KMS-11 (cell line): Measurements from ENCODE around the gene SEMA3B.
"Not testable (repeated sequence)": the region's sequence is repeated elsewhere in the genome, so short reads cannot be mapped to it uniquely, and the experiment has no call there.

ENCODE experiments used
- H2AFZ ChIP-seq: fragments of 200-600 bp; sonication (generic); 2 replicates; pipeline ENCODE4 v1.6.1; 2016; ENCODE audit warnings: antibody characterized with exemption, mixed run types, low read depth
- H3K27ac ChIP-seq: fragments of 200-600 bp; sonication (generic); 2 replicates; pipeline ENCODE4 v1.6.1; 2016; ENCODE audit warnings: mild to moderate bottlenecking, mixed run types
- H3K27me3 ChIP-seq: fragments of 200-600 bp; sonication (generic); 2 replicates; pipeline ENCODE4 v1.6.1; 2017; ENCODE audit warnings: mild to moderate bottlenecking, low read depth, mixed run types, moderate library complexity; ENCODE audit not compliant: insufficient read depth
- H3K36me3 ChIP-seq: fragments of 200-600 bp; sonication (generic); 2 replicates; pipeline ENCODE4 v1.6.1; 2017; ENCODE audit warnings: mild to moderate bottlenecking, mixed run types; ENCODE audit not compliant: insufficient read depth
- H3K4me1 ChIP-seq: fragments of 200-600 bp; sonication (generic); 2 replicates; pipeline ENCODE4 v1.6.1; 2016; ENCODE audit warnings: mild to moderate bottlenecking, low read depth, mixed run types; ENCODE audit not compliant: poor library complexity, severe bottlenecking
- H3K4me2 ChIP-seq: fragments of 200-600 bp; sonication (generic); 2 replicates; pipeline ENCODE4 v1.7.0; 2016; ENCODE audit warnings: mild to moderate bottlenecking, mixed run types
- H3K4me3 ChIP-seq: fragments of 200-600 bp; sonication (generic); IDR thresholded peaks from 2 replicates; pipeline ENCODE4 v1.6.1; 2017; ENCODE audit warnings: low read depth, low read length, mixed read lengths; ENCODE audit not compliant: insufficient read depth
- H3K79me2 ChIP-seq: fragments of 200-600 bp; sonication (generic); 2 replicates; pipeline ENCODE4 v1.6.1; 2016; ENCODE audit warnings: low read depth, mixed run types; ENCODE audit not compliant: insufficient read depth
- H3K9ac ChIP-seq: fragments of 200-600 bp; sonication (generic); 2 replicates; pipeline ENCODE4 v1.6.1; 2016; ENCODE audit warnings: mild to moderate bottlenecking, mixed run types
- H4K20me1 ChIP-seq: fragments of 200-600 bp; sonication (generic); 2 replicates; pipeline ENCODE4 v1.6.1; 2016; ENCODE audit warnings: mild to moderate bottlenecking, mixed run types; ENCODE audit not compliant: insufficient read depth
- TF ChIP-seq, protein P1 (sequence below): fragments of 200-600 bp; sonication (generic); conservative IDR thresholded peaks from 2 replicates; pipeline ENCODE4 v1.6.1; 2017; ENCODE audit warnings: low read depth, mild to moderate bottlenecking, antibody characterized with exemption, low read length, moderate library complexity, mixed read lengths

The SEMA3B gene

DNA sequence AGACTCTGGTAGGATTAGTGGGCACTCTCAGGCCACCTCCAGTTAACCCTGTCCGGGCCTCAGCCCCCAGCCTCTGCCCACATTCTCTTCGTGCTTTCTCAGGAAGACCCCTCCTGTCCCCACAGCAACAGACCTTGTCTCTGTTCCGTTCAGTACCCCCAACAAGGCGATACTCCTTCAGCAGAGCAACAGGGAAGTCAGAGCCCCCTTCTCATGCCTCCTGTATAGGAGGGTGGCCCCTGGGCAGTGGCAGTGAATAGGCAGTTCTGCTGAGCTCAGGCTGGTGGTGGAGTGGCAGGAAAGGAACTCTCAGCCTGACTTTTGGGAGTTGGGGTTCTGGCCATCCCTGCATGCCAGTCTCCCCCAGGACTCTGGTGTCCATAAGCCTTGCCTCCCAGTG lies 513 bp downstream of the SEMA3B start:
- Histone ChIP-seq H3K79me2 (no peaks in the 10 kb centered on the region), H3K4me1 (no peaks in the 10 kb centered on the region), H4K20me1 (no peaks in the 10 kb centered on the region), H3K27me3 (peaks cover 25% of the 10 kb centered on the region; the same call in 1 of the 2 replicates), H3K27ac (no peak overlapping the region), H3K4me3 (no peak overlapping the region), H3K9ac (no peak overlapping the region), H3K36me3 (no peaks in the 10 kb centered on the region), H3K4me2 (no peak overlapping the region), H2AFZ (no peak overlapping the region)
- TF ChIP-seq, protein P1, sequence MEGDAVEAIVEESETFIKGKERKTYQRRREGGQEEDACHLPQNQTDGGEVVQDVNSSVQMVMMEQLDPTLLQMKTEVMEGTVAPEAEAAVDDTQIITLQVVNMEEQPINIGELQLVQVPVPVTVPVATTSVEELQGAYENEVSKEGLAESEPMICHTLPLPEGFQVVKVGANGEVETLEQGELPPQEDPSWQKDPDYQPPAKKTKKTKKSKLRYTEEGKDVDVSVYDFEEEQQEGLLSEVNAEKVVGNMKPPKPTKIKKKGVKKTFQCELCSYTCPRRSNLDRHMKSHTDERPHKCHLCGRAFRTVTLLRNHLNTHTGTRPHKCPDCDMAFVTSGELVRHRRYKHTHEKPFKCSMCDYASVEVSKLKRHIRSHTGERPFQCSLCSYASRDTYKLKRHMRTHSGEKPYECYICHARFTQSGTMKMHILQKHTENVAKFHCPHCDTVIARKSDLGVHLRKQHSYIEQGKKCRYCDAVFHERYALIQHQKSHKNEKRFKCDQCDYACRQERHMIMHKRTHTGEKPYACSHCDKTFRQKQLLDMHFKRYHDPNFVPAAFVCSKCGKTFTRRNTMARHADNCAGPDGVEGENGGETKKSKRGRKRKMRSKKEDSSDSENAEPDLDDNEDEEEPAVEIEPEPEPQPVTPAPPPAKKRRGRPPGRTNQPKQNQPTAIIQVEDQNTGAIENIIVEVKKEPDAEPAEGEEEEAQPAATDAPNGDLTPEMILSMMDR: no peak

DNA sequence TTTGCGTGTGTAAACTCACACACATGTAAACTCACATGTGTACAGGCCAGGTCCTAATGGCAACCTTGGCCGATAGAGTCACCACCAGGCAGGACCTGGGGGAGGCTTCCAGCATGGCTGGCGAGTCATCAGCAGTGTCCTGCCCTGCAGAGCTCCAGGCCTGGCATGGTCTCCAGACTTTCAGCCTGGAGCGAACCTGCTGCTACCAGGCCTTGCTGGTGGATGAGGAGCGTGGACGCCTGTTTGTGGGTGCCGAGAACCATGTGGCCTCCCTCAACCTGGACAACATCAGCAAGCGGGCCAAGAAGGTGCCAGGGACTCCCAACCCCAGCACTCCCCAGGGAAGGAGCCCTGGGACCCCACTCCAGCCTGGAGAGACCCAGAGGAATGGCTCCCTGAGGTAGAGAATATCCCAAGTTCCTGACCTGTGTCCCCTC lies 1.0 kb downstream of the SEMA3B start:
- peaks cover 26% of the 10 kb centered on the region; the same call in 1 of the 2 replicates for H3K27me3 ChIP-seq
- no peak overlapping the region for H3K4me2 ChIP-seq
- H3K9ac ChIP-seq: no peak overlapping the region
- no peak overlapping the region for H3K4me3 ChIP-seq
- TF ChIP-seq, protein P1: no peak
- H2AFZ ChIP-seq: no peak overlapping the region
- H3K27ac ChIP-seq: no peak overlapping the region
- no peaks in the 10 kb centered on the region for H3K4me1 ChIP-seq
- H4K20me1 ChIP-seq: no peaks in the 10 kb centered on the region
- no peaks in the 10 kb centered on the region for H3K36me3 ChIP-seq
- H3K79me2 ChIP-seq: no peaks in the 10 kb centered on the region

DNA sequence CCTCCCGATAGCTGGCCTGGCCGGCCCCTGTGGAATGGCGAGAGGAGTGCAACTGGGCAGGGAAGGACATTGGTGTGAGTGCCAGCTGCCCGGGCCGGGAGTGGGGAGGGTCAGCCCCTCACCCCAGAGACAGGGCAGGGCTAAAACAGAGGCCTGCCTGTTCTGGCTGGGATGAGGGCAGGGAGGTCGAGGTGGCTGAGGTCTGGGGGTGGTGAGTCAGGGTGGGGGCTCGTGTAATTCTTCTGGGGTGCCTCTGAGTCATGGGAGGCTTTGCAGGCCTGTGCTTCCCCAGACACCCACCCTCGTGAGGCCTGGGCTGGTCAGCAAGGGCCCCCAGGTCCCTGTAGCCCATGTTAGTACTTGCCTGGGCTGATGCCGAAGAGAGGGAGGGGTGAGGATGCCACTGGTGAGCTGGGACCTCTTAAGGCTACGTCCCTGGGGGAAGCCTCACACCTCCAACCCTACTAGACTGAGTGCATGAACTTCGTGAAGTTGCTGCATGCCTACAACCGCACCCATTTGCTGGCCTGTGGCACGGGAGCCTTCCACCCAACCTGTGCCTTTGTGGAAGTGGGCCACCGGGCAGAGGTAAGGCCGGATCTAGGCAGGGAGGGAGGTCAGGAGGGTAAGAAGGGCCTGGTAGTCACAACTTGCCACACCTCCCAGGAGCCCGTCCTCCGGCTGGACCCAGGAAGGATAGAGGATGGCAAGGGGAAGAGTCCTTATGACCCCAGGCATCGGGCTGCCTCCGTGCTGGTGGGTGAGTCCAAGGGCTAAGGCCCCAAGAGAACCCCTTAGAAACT lies 1.7 kb downstream of the SEMA3B start:
- Histone ChIP-seq H3K79me2 (no peaks in the 10 kb centered on the region), H3K4me2 (no peak overlapping the region), H3K27ac (no peak overlapping the region), H3K4me1 (no peaks in the 10 kb centered on the region), H3K27me3 (peaks cover 26% of the 10 kb centered on the region; the same call in 1 of the 2 replicates), H3K9ac (no peak overlapping the region), H2AFZ (no peak overlapping the region), H3K4me3 (no peak overlapping the region), H4K20me1 (no peaks in the 10 kb centered on the region), H3K36me3 (no peaks in the 10 kb centered on the region)
- TF ChIP-seq, protein P1: no peak

DNA sequence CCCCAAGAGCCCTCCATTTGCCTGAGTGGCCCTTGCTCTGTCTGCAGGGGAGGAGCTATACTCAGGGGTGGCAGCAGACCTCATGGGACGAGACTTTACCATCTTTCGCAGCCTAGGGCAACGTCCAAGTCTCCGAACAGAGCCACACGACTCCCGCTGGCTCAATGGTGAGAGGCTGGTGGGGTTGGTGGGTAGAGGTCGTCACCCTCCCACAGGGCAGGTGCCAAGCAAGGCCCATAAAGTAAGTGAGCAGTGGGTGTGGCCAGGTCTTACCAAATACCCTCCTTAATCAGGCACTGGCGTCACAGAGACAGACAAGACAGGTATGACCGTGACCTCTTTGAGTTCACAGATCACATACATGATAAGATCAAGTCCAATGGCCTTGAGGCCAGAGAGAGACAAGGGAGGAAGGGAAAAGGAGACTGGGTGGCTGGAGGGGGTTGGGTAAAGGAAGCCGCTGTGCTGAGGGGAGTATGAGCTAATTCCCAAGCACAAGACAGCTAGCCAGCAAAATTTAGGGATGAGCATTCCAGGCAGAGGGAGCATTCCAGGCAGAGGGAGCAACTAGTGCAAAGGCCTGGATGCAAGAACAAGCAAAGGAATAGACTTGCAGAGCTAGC lies 2.5 kb downstream of the SEMA3B start:
- Histone ChIP-seq H3K4me1 (no peaks in the 10 kb centered on the region), H4K20me1 (no peaks in the 10 kb centered on the region), H3K4me2 (no peak overlapping the region), H3K79me2 (no peaks in the 10 kb centered on the region), H2AFZ (no peak overlapping the region), H3K27me3 (peaks cover 26% of the 10 kb centered on the region; the same call in 1 of the 2 replicates), H3K4me3 (no peak overlapping the region), H3K27ac (no peak overlapping the region), H3K9ac (no peak overlapping the region), H3K36me3 (no peaks in the 10 kb centered on the region)
- TF ChIP-seq, protein P1: no peak

DNA sequence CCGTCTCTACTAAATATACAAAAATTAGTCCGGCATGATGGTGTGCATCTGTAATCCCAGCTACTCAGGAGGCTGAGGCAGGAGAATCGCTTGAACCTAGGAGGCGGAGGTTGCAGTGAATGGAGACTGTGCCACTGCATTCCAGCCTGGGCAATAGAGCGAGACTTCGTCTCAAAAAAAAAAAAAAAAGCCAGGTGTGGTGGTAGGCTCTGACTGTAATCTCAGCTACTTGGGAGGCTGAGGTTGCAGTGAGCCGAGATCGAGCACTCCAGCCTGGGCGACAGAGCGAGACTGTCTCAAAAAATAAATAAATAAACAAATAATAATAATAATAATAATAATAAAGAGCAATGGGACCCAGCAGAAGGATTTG lies 3.6 kb downstream of the SEMA3B start:
- H2AFZ ChIP-seq, H3K4me2 ChIP-seq, H3K27ac ChIP-seq, H3K4me3 ChIP-seq, H4K20me1 ChIP-seq, H3K4me1 ChIP-seq, H3K9ac ChIP-seq, H3K36me3 ChIP-seq, H3K79me2 ChIP-seq: not testable (repeated sequence)
- H3K27me3 ChIP-seq: peaks cover 18% of the 10 kb centered on the region; the same call in 1 of the 2 replicates
